GM21529 (cell line): ENCODE results near the gene EML4.

ENCODE experiments used
- ATAC-seq: cut with Tn5 transposase; IDR thresholded peaks from one replicate; pipeline ENCODE4 v1.9.1; 2021; ENCODE audit not compliant: unreplicated experiment

The EML4 gene

DNA sequence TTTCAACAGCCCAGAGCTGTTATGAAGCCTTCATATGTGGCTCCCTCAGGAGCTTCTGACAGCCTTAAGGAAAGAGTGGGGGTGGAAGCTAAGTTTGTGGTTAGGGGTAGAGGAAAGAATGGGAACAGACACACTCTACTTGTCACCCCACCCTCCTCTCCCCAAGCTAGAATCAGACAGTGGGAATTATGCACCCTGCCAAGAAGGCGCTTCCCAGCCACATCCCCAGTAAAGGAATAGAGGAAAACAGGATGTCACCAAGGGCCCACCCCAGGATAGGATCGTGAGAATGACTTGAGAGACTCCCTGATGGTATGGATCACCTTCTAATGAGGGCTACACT is 32.4 kb upstream of the EML4 start:
- ATAC-seq, result no peak

DNA sequence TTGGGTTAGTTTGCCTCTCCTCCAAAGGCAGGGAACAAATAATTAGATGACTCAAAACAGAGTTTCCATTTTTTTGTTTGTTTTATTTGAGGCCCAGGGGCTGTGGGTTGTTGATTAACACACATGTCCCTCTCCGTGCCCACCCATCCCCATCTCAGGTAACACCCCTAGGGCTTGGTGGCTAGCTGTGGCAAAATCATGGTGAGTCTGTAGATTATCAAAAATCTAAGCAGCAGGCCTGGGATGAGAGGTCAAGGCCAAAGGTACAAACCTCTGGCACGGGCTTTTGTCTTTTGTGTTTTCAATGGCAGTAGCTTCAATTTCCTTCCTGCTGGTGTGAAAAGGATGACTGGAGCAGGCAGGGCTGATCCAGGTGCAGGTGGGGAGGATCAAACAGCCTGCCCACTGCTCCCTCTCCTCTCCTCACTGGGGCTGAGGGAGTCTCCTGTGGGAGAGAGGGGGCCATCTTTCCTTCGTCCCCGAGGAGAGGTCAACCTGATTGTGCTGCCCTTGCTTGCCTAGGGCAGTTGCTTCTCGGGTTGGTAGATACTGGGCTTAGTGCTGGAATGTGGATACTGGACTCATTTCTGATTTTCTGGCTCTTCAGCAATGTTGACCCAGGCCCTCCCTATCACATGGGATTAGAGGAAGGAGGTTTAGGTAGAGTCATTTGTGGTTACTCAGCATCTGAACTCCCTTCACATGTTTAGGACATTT is 31.9 kb upstream of the EML4 start:
- no peak for ATAC-seq

DNA sequence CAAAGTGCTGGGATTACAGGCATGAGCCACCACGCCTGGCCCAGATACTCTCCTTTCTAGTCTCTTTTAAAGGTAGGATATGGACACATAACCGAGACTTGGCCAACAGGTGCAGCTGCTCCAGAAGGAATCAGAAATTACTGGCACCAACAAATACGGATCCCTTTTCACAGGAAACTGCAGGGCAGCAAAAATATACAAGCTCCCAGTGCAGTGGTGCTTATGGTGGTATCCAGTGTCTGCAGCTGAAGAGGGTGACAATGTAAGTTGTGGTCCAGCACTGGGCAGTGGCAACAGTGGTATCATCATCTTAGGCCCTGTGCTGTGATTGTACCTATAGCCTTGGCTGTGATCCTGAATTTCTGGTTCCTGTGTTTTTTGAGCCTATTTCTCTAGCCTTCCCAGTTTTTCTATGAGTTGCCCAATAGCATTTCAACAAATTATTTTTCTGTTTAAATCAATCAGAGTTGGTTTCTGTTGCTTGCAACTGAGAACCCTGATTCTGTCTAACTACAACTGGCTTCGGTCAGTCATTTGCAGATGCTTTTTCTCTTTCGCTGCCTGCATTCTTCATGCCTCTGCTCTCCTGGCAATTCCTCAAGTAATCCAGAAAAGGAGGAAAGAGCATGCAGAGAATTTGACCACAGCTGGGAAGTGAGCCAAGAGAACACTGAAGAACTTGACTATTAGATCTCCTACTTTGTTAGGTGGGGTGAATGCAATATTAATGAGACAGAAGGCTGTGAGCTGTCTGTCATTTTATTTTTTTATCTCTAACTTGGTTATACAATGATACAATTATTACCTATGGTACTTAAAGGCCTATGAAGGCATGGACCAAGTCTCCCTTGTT is 30.8 kb upstream of the EML4 start:
- ATAC-seq, result no peak

- no peak for ATAC-seq
Observed at GRCh38 chr2:42139101-42139500, 30.1 kb upstream of the EML4 start.

DNA sequence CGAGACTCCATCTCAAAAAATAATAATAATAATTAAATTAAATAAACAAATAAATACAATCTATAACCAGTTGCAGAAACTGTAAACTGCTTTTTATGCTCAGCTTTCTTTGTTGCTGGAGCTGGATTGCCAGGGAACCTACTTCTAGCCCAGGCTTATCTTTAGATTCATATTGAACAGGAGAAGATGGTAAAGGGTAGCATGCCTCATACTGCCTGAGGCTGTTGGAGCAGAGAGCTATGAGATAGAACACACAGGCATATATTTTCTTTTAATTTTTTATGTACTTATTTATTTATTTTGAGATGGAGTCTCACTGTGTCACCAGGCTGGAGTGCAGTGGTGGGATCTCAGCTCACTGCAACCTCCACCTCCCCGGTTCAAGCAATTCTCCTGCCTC is 28.7 kb upstream of the EML4 start:
- ATAC-seq, result no peak

- ATAC-seq, result no peak
Observed at GRCh38 chr2:42141687-42142546, 27.2 kb upstream of the EML4 start.

DNA sequence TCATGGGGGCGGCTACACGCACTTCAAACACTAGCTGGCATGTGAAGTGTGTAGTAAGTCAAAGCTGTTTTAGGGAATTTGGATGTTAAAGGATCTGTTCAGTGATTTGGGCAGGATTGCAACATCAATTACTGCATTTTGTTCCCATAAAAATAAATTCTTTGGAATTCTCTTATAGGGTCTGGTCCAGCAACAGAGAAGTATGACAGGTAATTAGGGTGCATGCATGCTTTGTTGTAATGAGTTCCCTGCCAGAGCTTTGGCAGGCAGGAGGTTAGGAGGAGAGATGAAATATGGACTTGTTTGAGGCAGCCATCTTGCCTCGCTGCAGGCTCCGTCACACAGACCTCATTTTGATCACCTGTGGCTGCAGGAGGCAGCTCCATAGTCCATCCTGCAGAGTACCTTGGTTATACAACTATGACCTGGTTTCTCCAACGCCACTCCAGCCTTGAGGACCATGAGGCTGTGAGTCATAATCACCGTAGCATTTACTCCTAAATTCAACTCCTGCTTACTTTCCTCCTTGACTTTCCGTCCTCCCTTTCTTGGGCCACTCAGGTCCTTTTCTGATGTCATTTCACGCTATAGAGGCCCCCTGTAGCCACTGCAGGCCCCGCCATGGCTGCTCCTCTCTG is 26.5 kb upstream of the EML4 start:
- ATAC-seq, result no peak

GRCh38 chr2:42147641-42148274 is 21.4 kb upstream of the EML4 start:
- ATAC-seq, result no peak

DNA sequence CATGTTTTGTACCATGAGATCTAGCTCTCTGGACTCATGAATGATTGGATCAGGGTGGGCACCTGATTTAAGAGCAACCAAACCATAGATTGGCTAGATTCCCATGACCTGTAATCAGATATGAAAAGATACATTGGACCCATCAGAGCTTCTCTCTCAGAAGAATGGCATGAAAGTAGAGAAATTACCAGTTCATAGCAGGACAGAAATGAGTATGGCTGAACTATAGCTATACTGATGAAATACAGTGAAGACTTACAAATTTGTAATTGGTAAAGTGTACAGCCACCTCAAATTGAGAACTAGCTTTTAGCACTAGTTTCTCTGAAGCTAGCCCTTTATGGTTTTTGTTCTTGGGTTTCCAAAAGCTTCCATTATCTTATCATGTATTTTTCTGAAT is 19.0 kb upstream of the EML4 start:
- ATAC-seq, result no peak

DNA sequence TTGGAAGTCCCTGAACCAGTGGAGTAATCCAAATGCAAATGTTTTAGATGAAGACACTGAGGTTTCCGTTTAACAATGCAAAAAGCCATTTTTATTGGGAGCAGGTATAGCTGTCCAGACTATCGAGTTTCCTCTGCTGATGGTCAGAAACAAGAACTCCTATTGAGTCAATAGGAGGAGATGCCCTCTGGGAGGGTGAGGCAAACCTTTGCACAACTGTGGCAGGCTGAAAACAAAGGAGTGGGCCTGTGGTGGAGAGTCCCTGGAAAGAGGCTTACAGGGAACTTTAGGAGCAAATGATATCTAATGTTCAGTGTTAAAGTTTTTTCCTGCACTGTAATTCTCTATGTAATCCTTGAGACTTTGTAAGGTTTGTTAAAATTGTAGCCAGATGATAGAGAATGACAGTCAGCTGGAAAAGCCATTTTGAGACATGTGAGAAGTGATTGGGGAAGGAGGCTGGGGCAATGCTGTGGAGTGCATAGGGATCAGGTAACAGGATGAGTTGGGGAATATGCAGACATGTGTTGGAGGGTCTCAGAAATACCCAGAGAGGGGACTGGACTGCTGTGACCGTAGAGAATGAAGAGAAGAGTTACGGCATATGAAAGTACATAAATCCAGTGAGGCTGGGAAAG is 15.1 kb upstream of the EML4 start:
- ATAC-seq, result no peak

DNA sequence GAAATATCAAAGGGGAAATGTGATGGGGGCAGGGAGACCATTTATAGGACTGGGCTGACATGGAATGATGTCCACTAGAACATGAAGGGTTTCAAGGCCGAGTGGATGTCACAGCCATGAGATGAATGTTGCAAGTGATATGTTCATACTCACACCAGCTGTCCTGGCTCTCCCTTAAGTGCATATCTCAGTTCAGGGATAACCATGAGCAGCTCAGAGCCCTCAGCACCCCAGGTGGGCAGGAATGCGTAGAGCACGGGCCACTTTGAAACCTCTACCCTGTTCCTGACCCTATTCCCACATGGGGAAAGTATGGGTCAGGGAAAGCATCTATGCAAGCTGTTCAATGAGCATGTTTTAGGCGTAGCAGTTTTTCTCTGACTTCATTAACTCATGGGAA is 12.4 kb upstream of the EML4 start:
- no peak for ATAC-seq

- ATAC-seq, result no peak
Observed at GRCh38 chr2:42161444-42161843, 7.7 kb upstream of the EML4 start.

GRCh38 chr2:42163444-42164045 is 5.6 kb upstream of the EML4 start:
- no peak for ATAC-seq

- no peak for ATAC-seq
Observed at GRCh38 chr2:42164046-42164445, 5.1 kb upstream of the EML4 start.

DNA sequence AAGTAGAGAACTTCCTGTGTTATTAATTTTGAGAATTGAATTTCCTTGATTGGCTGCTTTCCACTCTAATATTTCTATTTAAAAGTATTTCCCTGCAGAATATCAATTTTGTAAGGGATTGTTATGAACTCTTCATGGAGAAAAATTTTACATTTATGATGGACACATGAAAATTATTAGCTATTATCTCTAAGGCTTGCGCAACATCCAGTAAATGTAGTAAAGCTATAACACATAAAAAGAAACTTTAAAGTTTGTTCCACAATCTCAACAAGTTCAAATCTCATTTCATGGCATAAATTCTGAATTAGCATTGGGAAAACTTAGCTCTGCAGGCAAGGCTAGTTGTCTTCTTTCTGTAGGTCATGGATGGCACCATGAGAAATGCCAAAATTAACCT is 4.2 kb upstream of the EML4 start:
- no peak for ATAC-seq

GRCh38 chr2:42167458-42167857 is 1.7 kb upstream of the EML4 start:
- ATAC-seq, result no peak

DNA sequence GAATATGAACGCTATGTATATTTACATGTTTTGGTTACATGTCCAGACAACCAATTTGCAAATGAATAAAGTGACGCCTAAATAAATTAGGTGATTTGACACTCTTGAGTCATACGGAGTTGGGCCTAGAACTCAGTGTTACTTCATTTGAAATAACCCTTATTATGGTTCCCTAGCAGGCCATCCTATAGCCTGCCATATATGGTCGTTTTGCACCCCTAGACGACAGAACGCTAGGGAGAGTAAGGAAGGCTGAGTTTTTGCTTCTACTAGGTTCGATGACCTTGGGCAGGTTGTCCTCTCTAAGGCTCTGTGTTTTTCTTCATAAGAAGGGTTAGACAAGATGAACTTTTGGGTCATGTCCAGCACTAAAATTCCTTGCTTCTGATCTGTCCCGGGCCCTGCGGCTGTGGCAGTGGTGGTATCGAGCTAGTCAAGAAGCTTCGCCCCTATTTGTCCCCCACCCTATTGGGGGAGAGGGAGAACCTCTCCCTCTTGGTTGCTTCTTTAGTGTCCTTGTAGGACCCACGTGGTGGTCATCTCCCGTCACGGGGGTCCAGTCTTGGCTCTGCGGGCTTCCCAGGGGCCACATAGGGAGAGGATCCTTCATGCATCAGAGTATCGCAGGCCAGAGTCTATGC is 574 bp upstream of the EML4 start:
- ATAC-seq, result no peak

DNA sequence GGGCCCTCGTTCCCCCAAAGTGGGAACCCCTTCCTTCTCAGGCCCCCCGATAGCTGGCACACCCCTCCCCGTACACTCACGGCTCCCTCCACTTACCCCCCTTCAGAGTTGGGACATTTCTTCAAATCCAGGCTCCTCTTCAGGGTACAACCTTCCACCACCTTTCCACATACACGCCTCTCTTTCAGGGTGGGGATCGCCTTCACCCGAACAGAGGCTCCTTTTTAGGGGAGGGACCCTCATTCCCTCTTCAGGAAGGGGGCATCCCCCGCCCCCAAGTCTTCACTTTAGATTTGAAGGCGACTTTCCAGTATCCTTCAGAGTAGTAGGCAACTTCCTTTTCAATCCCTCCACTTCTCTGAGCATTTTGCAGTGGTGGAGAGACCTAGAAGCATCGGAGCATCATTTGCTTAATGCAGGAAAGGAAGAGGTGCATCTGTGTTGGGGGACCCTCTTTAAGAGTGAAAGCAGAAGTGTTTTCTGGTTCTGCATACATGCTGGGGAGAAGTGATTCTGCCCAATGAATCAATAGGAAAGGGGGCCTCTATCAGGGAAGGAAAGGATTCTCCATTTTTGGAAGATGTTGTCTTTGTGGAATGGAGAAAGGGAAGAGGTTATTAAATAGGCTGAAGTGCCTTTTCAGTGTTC is 845 bp downstream of the EML4 start:
- ATAC-seq, result peak; percentile 31
